ENCODE results near the gene TOR2A. TPM values are rescaled to one million over a fixed set of nuclear protein-coding genes. Genes with fewer than 3 reads are reported as not detected.

The TOR2A gene
- total and polyA plus RNA-seq, 2 of the 8 experiments (the other 6 are each of a cell fraction or from before 2014, with no cell fraction given), result 18.7 to 24.9 TPM

DNA sequence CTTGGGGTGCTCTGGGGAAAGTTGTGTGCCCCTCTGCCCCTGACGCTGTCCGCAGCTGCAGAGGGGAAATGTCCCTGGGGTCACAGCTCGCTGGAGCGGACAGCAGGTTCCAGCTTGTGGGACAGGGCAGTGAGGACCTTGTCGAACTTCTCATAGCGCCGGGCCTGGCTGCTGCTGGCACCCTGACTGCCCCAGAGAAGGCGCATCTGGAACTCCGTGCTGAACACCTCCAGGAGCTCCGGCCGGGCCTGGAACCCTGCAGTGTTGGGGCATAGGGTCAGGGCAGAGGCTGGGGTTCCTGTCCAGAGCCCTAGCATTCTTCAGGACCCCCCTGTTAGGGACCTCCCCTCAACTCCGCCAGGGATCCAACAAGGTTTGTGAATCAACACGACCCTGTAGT, 3.6 kb upstream of the TOR2A start:
- FAIRE-seq, result no peak
- POLR2A ChIA-PET (ENCODE audit: partially characterized antibody), result no interaction called here
- no peak for TF ChIP-seq GTF2F1 (IDR thresholded peaks at IDR 0.05; ENCODE audit: borderline replicate concordance, low read depth, low read length)
- TF ChIP-seq SAP30 (IDR thresholded peaks at IDR 0.05; ENCODE audit: insufficient read depth, insufficient replicate concordance, low read length), result no peak
- TF ChIP-seq POLR2A (IDR thresholded peaks at IDR 0.05; ENCODE audit: control extremely low read depth in 1 of 2, low read depth in 2 of 2, low read length in 2 of 2), result no peak
- no peak for TF ChIP-seq ASH2L (IDR thresholded peaks at IDR 0.05; ENCODE audit: low read length)
- no peak for TF ChIP-seq TAF7 (optimal IDR thresholded peaks at IDR 0.05; ENCODE audit: borderline replicate concordance, low read depth, low read length)
- no peak for TF ChIP-seq NRF1 (IDR thresholded peaks at IDR 0.05; ENCODE audit: low read depth, low read length)
- no peak for TF ChIP-seq ZNF274 (IDR thresholded peaks at IDR 0.05; ENCODE audit: borderline replicate concordance, extremely low read depth, low read length)
- no peak for TF ChIP-seq BRCA1 (IDR thresholded peaks at IDR 0.05; ENCODE audit: low read depth, low read length)
- TF ChIP-seq EGR1 (IDR thresholded peaks at IDR 0.05; ENCODE audit: borderline replicate concordance, low read depth, low read length), result no peak
- no peak for TF ChIP-seq JUN (IDR thresholded peaks at IDR 0.05; ENCODE audit: low read depth, low read length)
- TF ChIP-seq, protein P1, sequence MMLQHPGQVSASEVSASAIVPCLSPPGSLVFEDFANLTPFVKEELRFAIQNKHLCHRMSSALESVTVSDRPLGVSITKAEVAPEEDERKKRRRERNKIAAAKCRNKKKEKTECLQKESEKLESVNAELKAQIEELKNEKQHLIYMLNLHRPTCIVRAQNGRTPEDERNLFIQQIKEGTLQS (IDR thresholded peaks at IDR 0.05; ENCODE audit: insufficient read depth, low read depth, low read length), result no peak
- no peak for TF ChIP-seq KDM5A (IDR thresholded peaks at IDR 0.05; ENCODE audit: low read length)
- no peak for TF ChIP-seq RFX5 (IDR thresholded peaks at IDR 0.05; ENCODE audit: borderline replicate concordance, low read depth, low read length)
- TF ChIP-seq CEBPB (IDR thresholded peaks at IDR 0.05; ENCODE audit: low read depth, low read length), result no peak

More for the DNA sequence above, 3.6 kb upstream of the TOR2A start:
- no peak overlapping the region for H2BK20ac ChIP-seq (ENCODE audit: low read length)
- H4K91ac ChIP-seq (replicated peaks; ENCODE audit: insufficient read length, low read length), result no peak overlapping the region
- H2BK5ac ChIP-seq (ENCODE audit: low read depth, low read length), result no peak overlapping the region
- no peak overlapping the region for H2BK120ac ChIP-seq (replicated peaks; ENCODE audit: low read depth, low read length)
- no peak overlapping the region for H3K14ac ChIP-seq (ENCODE audit: insufficient read length)
- H2AK5ac ChIP-seq (ENCODE audit: low read depth, low read length), result no peak overlapping the region
- H2BK15ac ChIP-seq (ENCODE audit: low read length), result no peak overlapping the region
- H3K23me2 ChIP-seq (ENCODE audit: low read depth, low read length), result peaks cover 9% of the 10 kb centered on the region; the same call in 1 of the 2 replicates
- no peaks in the 10 kb centered on the region for H3K79me2 ChIP-seq (ENCODE audit: control insufficient read depth in 1 of 2, insufficient read depth in 2 of 2, low read length in 2 of 2)
- H2BK12ac ChIP-seq (ENCODE audit: low read depth, low read length), result no peak overlapping the region
- no peak overlapping the region for H2AFZ ChIP-seq (ENCODE audit: low read length)
- no peaks in the 10 kb centered on the region for H3K36me3 ChIP-seq (ENCODE audit: control insufficient read depth in 2 of 4, insufficient read depth in 4 of 4, low read length in 3 of 4)
- H4K8ac ChIP-seq (ENCODE audit: extremely low read depth, insufficient read depth, low read length), result no peak overlapping the region; the same call in 1 of the 2 replicates
- H3K9ac ChIP-seq (replicated peaks in 1 of 4; ENCODE audit: extremely low read depth in 1 of 4, low read depth in 3 of 4, low read length in 3 of 4), result no peak overlapping the region
- no peak overlapping the region for H4K5ac ChIP-seq (ENCODE audit: insufficient read length, low read depth, low read length)
- no peak overlapping the region for H3K23ac ChIP-seq (ENCODE audit: insufficient read length)
- no peaks in the 10 kb centered on the region for H3K27me3 ChIP-seq (replicated peaks in 1 of 4; ENCODE audit: control insufficient read depth in 3 of 4, extremely low read depth in 1 of 4, insufficient read depth in 3 of 4, low read length in 3 of 4)
- H3K4me2 ChIP-seq (ENCODE audit: insufficient read depth in 1 of 2, low read depth in 2 of 2, low read length in 2 of 2), result no peak overlapping the region
- H3K79me1 ChIP-seq (ENCODE audit: low read depth, low read length), result no peaks in the 10 kb centered on the region
- peaks cover 0 to 4% of the 10 kb centered on the region in 2 experiments for H4K20me1 ChIP-seq (replicated peaks in 1 of 2; ENCODE audit: control insufficient read depth in 1 of 2, insufficient read depth in 2 of 2, low read length in 2 of 2)
- no peak overlapping the region for H3K4me3 ChIP-seq (ENCODE audit: extremely low read depth in 1 of 4, insufficient read depth in 2 of 4, low read depth in 3 of 4, low read length in 4 of 4)
- 90% methylated on average over 13 of the region's 13 CpGs; no CpG with 5 or more reads in 1 of the 2 experiments for WGBS, 2 experiments (ENCODE audit: extremely low coverage in 1 of 2, insufficient coverage in 1 of 2, insufficient read length in 1 of 2, insufficient replicate concordance in 2 of 2, low coverage in 1 of 2, low lambda C conversion rate in 2 of 2, missing lambda C conversion rate in 1 of 2)
- H3K27ac ChIP-seq (ENCODE audit: low read depth, low read length), result no peak overlapping the region; the same call in 1 of the 2 replicates
- no peak overlapping the region for H3K4ac ChIP-seq (replicated peaks; ENCODE audit: insufficient read length, low read depth, low read length)
- CTCF ChIA-PET (ENCODE audit: partially characterized antibody), result interaction anchor here (1.0 to 2.6 kb wide), 4 partner anchors 26 to 183 kb away, joined by 3 to 10 read pairs (median 6); no protein-coding TSS in a partner anchor
- H3K4me1 ChIP-seq (replicated peaks in 1 of 4; ENCODE audit: control insufficient read depth in 3 of 4, insufficient read depth in 4 of 4, low read length in 3 of 4), result peaks cover 3 to 11% (median 6%) of the 10 kb centered on the region in 4 experiments; a peak in 6 of 7 replicates
- no peak overlapping the region for H3K56ac ChIP-seq (replicated peaks; ENCODE audit: insufficient read length, low read depth, low read length)
- no peak for DNase-seq (ENCODE audit: low read depth in 1 of 2, low spot score in 2 of 2)
- no peaks in the 10 kb centered on the region for H3K9me3 ChIP-seq (ENCODE audit: insufficient read depth in 2 of 2, low read depth in 1 of 2, low read length in 1 of 2)
- no peak overlapping the region for H3K18ac ChIP-seq (ENCODE audit: extremely low read depth, low read length)
